Measurements from ENCODE around the gene C4A. TPM values are rescaled to one million over a fixed set of nuclear protein-coding genes. Genes with fewer than 3 reads are reported as not detected.

The C4A gene
- total RNA-seq, 4 donors from 2014 or later, result 181 to 401 (median 227) TPM

DNA sequence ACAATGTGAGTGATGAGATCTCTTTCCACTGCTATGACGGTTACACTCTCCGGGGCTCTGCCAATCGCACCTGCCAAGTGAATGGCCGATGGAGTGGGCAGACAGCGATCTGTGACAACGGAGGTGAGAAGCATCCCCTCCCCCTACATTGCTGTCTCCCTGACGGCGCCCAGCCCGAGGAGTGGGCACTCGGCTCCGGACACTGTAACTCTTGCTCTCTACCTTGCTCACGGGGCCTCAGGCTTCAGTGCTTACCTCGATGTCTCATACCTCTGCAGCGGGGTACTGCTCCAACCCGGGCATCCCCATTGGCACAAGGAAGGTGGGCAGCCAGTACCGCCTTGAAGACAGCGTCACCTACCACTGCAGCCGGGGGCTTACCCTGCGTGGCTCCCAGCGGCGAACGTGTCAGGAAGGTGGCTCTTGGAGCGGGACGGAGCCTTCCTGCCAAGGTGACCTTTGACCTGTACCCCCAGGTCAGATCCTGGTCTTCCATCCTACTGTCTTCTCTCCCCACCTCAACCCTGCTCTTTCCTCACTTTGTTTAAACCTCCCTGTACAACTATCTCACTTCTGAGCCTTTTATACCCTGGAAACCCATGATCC is 34.7 kb upstream of the C4A start:
- no peak overlapping the region for H3K4me3 ChIP-seq (replicated peaks in 1 of 3)
- H3K4me1 ChIP-seq, result peaks cover 0 to 19% of the 10 kb centered on the region in 2 donors
- 73 to 84% methylated on average over 9 to 24 of the region's 24 CpGs for WGBS, 2 donors
- peaks cover 9 to 11% of the 10 kb centered on the region in 2 donors for H3K36me3 ChIP-seq
- H3K27me3 ChIP-seq, result no peaks in the 10 kb centered on the region
- H3K9me3 ChIP-seq, result no peaks in the 10 kb centered on the region
- H3K27ac ChIP-seq, result no peak overlapping the region
- DNase-seq, result no peak
- no peak for TF ChIP-seq POLR2A (IDR thresholded peaks at IDR 0.05)
- TF ChIP-seq, protein P1, sequence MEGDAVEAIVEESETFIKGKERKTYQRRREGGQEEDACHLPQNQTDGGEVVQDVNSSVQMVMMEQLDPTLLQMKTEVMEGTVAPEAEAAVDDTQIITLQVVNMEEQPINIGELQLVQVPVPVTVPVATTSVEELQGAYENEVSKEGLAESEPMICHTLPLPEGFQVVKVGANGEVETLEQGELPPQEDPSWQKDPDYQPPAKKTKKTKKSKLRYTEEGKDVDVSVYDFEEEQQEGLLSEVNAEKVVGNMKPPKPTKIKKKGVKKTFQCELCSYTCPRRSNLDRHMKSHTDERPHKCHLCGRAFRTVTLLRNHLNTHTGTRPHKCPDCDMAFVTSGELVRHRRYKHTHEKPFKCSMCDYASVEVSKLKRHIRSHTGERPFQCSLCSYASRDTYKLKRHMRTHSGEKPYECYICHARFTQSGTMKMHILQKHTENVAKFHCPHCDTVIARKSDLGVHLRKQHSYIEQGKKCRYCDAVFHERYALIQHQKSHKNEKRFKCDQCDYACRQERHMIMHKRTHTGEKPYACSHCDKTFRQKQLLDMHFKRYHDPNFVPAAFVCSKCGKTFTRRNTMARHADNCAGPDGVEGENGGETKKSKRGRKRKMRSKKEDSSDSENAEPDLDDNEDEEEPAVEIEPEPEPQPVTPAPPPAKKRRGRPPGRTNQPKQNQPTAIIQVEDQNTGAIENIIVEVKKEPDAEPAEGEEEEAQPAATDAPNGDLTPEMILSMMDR (IDR thresholded peaks at IDR 0.05), result no peak
- intact Hi-C loops (cut with DNase I), result no loop called here

DNA sequence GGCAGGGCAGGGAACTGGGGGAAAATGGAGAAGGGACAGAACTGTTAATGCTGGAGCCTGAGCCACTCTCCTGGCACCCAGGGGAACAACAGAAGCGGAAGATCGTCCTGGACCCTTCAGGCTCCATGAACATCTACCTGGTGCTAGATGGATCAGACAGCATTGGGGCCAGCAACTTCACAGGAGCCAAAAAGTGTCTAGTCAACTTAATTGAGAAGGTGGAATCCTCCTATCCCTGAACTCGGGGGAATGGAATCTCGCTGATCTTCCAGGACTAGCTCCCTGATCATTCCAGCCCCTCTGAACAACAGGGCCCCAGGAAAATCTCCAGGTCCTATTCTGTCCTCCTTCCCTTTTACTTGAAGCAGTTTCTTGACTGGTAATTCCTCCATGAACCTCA is 34.0 kb upstream of the C4A start:
- no peak overlapping the region for H3K4me3 ChIP-seq (replicated peaks in 1 of 3)
- H3K27ac ChIP-seq, result no peak overlapping the region
- no peaks in the 10 kb centered on the region for H3K27me3 ChIP-seq
- intact Hi-C loops (cut with DNase I), result no loop called here
- no peaks in the 10 kb centered on the region for H3K9me3 ChIP-seq
- peaks cover 0 to 19% of the 10 kb centered on the region in 2 donors for H3K4me1 ChIP-seq
- TF ChIP-seq, protein P1 (IDR thresholded peaks at IDR 0.05), result no peak
- no peak for TF ChIP-seq POLR2A (IDR thresholded peaks at IDR 0.05)
- no peak for DNase-seq
- peaks cover 11 to 15% of the 10 kb centered on the region in 2 donors for H3K36me3 ChIP-seq
- 81 to 95% methylated on average over 4 of the region's 4 CpGs for WGBS, 2 donors

DNA sequence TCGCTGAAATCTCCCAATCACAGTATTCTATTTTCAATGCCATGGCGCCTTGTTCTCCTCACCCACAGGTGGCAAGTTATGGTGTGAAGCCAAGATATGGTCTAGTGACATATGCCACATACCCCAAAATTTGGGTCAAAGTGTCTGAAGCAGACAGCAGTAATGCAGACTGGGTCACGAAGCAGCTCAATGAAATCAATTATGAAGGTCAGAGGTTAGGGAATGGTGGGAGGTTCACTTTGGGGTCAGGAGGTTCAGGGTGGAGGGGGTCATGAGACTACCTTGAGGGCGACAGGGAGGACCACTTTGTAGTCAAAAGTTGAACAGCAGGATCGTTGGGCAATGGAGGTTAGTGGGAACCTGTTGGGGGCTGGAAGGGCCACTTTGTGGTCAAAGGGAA is 33.6 kb upstream of the C4A start:
- no peaks in the 10 kb centered on the region for H3K27me3 ChIP-seq
- intact Hi-C loops (cut with DNase I), result no loop called here

DNA sequence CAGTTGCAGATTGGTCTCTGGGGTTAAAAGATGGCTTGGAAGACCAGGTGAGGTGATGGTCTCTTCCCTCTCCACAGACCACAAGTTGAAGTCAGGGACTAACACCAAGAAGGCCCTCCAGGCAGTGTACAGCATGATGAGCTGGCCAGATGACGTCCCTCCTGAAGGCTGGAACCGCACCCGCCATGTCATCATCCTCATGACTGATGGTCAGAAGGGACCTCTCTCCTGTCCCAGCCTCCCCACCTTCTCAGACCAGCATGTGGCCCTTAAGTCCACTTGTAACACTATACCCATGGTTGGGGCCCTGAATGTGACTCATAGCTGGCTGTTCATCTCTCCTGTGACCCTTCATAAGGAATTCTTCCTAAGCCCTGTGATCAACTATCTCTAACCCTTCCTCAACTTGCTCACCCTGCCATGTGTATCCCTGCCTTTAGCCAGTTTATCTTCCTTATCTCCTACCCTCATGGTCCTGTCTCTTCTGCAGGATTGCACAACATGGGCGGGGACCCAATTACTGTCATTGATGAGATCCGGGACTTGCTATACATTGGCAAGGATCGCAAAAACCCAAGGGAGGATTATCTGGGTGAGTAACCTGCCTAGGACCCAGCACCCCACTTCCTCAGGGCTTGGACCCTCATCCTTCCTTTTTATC is 33.0 kb upstream of the C4A start:
- Histone ChIP-seq H3K4me3 (replicated peaks in 1 of 3) (no peak overlapping the region), H3K9me3 (no peaks in the 10 kb centered on the region), H3K27ac (no peak overlapping the region), H3K36me3 (peaks cover 18 to 25% of the 10 kb centered on the region in 2 donors), H3K4me1 (peaks cover 0 to 19% of the 10 kb centered on the region in 2 donors), H3K27me3 (no peaks in the 10 kb centered on the region)
- intact Hi-C loops (cut with DNase I), result no loop called here
- WGBS, 2 donors, result 78 to 89% methylated on average over 6 of the region's 6 CpGs
- no peak for DNase-seq
- TF ChIP-seq, protein P1 (IDR thresholded peaks at IDR 0.05), result no peak
- TF ChIP-seq POLR2A (IDR thresholded peaks at IDR 0.05), result no peak

More for the DNA sequence above, 33.6 kb upstream of the C4A start:
- H3K9me3 ChIP-seq, result no peaks in the 10 kb centered on the region
- no peak overlapping the region for H3K27ac ChIP-seq
- peaks cover 13 to 20% of the 10 kb centered on the region in 2 donors for H3K36me3 ChIP-seq
- 79 to 84% methylated on average over 5 of the region's 5 CpGs for WGBS, 2 donors
- DNase-seq, result no peak
- H3K4me1 ChIP-seq, result peaks cover 0 to 19% of the 10 kb centered on the region in 2 donors
- H3K4me3 ChIP-seq (replicated peaks in 1 of 3), result no peak overlapping the region
- TF ChIP-seq POLR2A (IDR thresholded peaks at IDR 0.05), result no peak
- TF ChIP-seq, protein P1 (IDR thresholded peaks at IDR 0.05), result no peak

DNA sequence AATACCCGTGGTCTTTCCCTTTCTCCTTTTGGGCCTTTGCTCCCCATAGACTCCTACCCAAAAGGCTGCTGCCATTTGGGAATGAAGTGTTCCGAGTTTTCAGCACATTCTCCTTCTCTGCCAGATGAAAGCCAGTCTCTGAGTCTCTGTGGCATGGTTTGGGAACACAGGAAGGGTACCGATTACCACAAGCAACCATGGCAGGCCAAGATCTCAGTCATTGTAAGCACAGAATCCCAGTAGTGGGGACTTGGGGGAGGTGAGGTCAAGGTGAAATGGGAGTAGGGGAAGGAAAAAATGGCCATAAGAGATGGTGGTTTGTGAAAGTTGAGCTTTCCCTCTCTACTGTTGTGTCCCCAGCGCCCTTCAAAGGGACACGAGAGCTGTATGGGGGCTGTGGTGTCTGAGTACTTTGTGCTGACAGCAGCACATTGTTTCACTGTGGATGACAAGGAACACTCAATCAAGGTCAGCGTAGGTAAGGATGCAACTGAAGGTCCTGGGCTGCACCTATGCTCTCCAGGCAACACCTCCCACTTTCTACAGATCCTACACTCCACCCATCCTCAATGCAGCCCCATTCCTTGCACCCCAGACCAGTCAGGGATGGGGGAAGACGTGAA is 31.8 kb upstream of the C4A start:
- no peak for DNase-seq
- no peak overlapping the region for H3K27ac ChIP-seq
- H3K4me1 ChIP-seq, result peaks cover 0 to 15% of the 10 kb centered on the region in 2 donors
- WGBS, 2 donors, result 88 to 93% methylated on average over 7 of the region's 7 CpGs
- no peaks in the 10 kb centered on the region for H3K27me3 ChIP-seq
- no peaks in the 10 kb centered on the region for H3K9me3 ChIP-seq
- H3K36me3 ChIP-seq, result peaks cover 30 to 36% of the 10 kb centered on the region in 2 donors
- intact Hi-C loops (cut with DNase I), result loop anchor here (5.0 kb wide), 1 partner anchor 53 kb away; the partner anchor contains the start of gene EHMT2
- no peak overlapping the region for H3K4me3 ChIP-seq (replicated peaks in 1 of 3)
- TF ChIP-seq, protein P1 (IDR thresholded peaks at IDR 0.05), result no peak
- no peak for TF ChIP-seq POLR2A (IDR thresholded peaks at IDR 0.05)
